H4 (cell line): Measurements from ENCODE around the gene NT5DC3. TPM values are rescaled to one million over a fixed set of nuclear protein-coding genes. Genes with fewer than 3 reads are reported as not detected.
"Not testable (repeated sequence)": the region's sequence is repeated elsewhere in the genome, so short reads cannot be mapped to it uniquely, and the experiment has no call there.

Source experiments
- DNase-seq: peaks from one replicate; pipeline ENCODE4 v3.0.0-alpha.2; 2015; ENCODE audit warnings: low spot score
- total RNA-seq: library from RNA; depleted of rRNA; stranded (reverse); fragments of >200 nt; shearing (Covaris generic); gene quantifications from 2 replicates; pipeline ENCODE4 v1.2.3, GENCODE V29; 2014

NT5DC3 gene
- total RNA-seq, 1 experiment from 2014 or later, result 3.7 TPM

- DNase-seq, result no peak
Measured at GRCh38 chr12:103810111-103810510, 30.9 kb downstream of the NT5DC3 start.

DNA sequence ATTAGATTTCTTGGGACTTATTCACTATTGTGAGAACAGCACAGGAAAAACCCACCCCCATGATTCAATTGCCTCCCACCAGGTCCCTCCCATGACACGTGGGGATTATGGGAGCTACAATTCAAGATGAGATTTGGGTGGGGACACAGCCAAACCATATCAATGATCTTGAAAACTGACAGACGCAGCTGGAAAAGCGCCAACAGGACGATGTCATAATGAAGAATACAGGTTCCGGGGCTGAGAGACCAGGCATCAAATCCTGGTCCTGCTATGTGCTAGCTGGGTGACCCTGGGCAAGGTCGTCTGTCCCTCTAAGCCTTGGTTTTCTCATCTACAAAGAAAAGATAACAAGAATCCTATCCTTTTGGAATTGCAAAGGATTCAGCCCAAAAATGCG, 31.4 kb downstream of the NT5DC3 start:
- not testable (repeated sequence) for DNase-seq

DNA sequence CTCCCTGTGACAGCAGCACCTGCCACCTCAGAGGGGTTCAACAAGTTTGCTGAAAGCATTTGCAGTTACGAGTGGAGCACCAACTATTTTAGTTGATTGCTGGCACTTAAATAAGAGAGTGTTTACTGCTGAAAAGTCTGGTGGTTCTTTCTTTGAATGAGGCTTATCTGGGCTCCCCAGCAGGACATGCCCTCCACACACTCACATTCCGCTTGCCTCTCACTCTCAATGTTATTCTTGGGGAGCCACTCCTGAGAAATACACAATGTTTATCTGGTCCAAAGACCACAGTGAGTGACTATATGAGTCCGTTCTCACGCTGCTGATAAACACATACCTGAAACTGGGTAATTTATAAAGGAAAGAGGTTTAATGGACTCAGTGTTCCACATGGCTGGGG, 31.9 kb downstream of the NT5DC3 start:
- no peak for DNase-seq

DNA sequence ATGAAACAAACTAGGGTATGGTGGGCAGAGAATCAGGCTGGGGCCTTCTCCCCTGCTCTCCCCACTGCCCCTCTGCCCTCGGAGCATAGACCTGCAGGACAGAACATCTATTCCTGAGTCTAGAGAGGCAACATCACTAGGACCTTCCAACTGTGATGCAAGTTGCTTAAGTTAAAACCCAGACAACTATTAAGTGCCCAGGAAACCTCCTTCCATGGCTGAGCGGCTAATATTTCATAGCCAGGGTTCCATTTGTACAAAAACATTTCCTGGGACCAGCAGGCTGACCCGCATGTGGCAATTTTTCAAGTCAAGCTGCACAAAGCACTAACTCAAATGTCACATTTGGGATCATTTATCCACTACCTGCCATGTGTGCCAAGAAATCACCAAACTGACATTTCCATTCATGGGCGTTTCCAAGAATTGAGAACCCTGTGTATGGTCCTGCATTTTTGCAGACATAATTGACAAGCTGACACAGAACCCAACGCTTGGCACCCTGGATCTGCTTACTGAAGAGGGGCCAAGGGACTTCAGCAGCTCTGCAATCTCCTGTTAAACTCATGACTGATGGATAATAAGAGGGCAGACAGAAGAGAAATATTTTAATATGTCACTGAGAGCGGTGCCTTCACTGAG, 32.7 kb downstream of the NT5DC3 start:
- no peak for DNase-seq

DNA sequence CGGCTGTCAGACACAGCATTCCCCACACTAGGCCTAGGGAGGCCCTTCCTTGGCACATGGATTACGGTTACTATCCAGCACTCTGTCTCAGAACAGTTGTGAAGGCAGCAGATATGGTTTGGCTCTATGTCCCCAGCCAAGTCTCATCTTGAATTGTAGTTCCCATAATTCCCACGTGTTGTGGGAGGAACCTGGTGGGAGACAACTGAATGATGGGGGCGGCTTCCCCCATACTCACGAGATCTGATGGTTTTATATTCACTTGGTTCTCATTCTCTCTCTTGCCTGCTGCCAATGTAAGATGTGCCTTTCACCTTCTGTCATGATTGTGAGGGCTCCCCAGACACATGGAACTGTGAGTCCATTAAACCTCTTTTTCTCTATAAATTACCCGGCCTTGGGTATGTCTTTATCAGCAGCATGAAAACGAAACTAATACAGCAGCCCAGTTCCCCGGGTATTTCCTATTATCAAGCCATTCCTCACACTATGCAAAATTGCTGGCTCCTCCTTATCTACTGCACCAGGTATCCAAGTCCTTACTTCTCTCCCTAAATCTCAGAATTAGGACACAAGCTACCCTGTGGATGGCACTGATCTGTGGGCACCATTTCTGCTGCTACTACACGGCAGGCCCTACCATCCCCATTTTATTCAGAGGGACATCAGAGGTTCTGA, 33.3 kb downstream of the NT5DC3 start:
- DNase-seq, result no peak

DNA sequence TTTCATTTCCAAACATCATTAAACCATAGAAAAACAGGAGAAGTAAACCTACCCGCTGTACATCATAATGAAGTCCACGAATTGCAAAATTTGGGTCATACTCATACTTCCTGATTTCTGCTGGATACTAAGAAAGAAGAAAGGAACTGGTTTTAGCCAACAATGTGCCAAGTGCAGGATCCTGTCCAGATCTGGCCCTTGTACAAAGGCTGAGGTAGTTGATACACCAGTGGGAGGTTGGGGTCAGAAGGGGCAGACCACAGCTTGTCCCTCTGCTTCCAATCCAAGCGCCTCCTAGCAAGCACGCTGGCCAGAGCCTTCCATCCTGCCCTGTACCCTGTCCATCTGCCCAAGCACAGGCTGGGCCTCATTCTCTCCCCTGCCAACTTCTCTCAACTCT, 34.2 kb downstream of the NT5DC3 start:
- no peak for DNase-seq

DNA sequence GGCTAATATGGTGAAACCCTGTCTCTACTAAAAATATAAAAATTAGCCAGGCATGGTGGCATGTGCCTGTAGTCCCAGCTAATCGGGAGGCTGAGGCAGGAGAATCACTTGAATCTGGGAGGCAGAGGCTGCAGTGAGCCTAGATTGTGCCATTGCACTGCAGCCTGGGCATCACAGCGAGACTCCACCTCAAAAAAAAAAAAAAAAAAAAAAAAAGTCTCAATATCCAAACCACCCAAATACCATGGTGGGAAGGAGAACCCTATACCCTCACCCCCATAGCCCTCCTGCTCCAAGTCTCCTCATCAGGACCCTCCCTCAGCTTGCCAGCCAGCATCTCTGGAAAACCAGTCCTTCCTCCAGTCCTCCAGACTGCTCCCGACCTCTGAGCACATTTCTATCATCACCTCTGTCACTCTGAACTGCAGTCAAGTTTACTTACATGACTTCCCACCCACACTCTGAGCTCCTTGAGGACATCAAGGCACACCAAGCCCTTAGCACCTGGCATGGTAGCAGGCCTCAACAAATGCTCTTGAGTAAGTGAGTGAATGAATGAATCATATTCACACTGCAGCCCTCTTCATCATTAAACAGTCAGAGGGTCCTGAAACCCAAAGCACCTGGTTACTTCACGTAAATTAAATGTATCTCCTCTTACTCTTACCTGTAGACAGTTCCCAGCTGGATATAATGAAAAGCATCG, 35.2 kb downstream of the NT5DC3 start:
- DNase-seq, result no peak

GRCh38 chr12:103803847-103804246, 37.2 kb downstream of the NT5DC3 start:
- no peak for DNase-seq

GRCh38 chr12:103802586-103802886, 38.5 kb downstream of the NT5DC3 start:
- no peak for DNase-seq

GRCh38 chr12:103801709-103802585, 39.1 kb downstream of the NT5DC3 start:
- DNase-seq, result no peak

DNA sequence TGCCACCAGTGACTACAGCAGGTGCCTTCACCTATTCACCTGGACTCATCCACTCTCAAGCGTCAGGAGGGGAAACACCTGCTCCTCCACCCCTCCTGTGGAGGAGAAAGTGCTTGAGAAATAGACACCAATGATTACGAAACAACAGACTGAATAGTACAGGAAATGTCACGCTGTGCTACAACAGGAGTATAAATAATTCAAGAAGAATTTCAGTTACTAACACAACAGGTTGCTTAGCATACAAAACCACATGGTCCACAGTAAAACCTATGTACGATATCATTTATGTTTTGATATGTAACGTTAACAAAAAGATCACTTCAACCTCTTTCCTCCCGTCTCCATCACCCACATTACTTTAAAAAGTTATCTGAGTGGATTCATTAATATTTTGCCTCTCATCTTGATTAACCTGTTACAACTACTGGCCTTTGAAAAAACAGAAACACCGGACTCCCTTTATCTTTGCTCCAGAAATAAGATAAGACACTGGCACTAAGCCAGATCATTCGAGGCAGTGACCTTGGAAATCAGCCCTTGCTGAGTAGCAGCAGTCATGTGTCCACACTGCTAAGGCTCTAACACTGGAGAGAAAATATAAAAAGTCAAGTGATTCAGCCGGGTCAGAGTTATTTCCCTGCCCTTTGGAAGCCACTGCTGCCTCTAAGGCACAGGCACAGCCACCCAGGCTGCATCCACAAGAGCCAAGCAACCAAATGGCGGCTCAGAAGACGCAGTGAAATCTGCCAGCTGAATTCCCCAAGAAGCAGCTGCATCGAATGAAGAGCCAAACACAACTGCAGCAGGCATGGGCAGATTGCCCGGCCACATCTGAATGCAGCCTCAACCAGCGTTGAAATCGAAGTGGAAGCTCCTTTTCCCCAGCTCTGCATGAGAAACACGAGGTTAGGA, 40.9 kb downstream of the NT5DC3 start:
- peak; percentile 47 for DNase-seq

DNA sequence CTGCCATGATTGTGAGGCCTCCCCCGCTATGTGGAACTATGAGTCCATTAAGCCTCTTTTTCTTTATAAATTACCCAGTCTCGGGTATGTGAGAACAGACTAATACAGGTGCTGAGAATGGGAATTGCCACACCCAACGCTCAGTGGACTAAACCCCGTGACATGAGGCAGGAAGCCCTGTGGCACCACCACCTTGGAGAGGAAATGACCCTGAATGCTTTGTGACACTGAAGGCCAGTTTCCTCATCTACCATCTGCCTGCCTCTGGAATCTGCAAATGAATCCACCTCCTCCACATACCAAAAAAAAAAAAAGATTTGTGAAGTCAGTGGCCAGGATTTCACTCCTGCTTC, 41.6 kb downstream of the NT5DC3 start:
- DNase-seq, result no peak

DNA sequence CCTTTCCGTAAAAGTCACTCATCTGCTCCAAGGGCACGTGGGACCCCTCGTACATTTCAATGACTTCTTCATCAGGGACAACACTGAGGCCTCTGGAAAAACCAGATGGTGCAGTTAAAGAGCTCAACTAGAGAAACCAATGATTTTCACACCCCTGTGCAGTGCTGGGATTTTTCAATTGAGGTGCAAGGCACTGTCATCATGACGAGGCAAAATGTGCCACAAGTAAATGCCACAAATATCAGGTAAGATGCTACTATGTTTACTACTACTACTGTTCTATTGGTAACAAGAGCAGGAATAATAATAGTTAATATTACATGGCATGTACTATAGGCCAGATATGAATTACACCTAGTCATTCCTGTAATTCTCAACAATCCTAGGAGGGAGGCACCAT, 42.4 kb downstream of the NT5DC3 start:
- no peak for DNase-seq

GRCh38 chr12:103794309-103795213, 46.5 kb downstream of the NT5DC3 start:
- no peak for DNase-seq

DNA sequence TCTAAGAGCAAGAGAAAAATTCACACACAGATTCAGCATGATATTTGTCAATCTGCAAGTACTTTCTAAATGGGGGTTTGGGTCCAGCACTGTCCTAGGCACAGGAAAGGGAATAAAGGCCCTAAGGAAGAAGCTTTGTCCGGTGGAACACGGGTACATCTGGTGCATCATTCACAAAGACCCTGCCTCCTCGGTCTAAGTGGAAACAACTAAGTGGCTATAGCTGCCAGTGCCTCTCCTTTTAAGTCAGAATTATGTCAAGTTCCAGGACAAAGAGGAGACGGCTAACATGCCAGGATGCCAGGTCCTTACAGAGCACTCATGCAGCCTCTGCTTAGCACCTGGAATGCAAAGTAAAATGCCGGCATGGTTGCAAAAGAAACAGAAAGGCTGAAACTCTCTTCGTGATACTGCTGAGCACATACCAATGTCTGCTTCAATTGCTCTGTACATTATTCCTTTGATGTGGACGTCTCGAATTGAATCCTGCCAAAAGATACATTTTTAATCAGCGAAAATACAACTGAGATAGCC, 47.5 kb downstream of the NT5DC3 start:
- DNase-seq, result no peak

DNA sequence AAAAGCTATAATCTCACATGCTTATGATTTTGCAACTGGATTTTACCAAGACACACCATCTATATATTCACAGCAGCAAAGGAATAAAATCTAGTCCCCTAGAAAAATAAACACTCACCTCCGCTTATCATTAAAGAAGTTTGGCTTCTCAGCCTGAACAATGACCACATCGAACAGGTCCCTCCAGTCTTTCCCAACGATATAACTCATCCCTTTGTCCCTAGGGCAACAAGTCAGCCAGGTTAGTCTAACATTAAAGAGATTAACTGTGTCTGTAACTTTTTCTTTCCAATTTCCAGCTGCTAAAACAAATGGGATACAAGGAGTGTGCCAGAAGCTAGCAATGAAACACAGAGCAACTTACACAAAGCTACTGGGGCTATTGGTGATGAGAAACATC, 48.0 kb downstream of the NT5DC3 start:
- DNase-seq, result no peak

GRCh38 chr12:103791350-103791920, 49.6 kb downstream of the NT5DC3 start:
- no peak for DNase-seq

DNA sequence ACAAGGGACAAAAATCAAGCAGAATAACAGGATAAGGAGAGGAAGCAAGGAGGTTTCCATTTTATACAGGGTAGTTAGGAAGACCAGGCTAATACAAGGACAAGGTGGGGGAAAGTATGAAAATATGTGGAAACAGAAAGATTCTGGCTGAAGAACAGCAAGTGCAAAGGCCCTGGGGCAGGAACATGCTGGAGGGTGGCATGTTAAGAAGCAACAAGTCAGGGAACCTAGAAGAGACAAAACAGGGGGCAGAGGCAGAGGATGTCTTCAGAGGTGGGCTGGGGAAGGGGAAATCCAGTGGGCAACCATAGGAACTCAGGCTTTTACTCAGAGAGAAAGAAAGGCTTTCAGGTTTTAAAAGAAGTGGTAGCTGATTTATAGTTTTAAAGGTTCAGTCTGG, 54.8 kb downstream of the NT5DC3 start:
- no peak for DNase-seq

DNA sequence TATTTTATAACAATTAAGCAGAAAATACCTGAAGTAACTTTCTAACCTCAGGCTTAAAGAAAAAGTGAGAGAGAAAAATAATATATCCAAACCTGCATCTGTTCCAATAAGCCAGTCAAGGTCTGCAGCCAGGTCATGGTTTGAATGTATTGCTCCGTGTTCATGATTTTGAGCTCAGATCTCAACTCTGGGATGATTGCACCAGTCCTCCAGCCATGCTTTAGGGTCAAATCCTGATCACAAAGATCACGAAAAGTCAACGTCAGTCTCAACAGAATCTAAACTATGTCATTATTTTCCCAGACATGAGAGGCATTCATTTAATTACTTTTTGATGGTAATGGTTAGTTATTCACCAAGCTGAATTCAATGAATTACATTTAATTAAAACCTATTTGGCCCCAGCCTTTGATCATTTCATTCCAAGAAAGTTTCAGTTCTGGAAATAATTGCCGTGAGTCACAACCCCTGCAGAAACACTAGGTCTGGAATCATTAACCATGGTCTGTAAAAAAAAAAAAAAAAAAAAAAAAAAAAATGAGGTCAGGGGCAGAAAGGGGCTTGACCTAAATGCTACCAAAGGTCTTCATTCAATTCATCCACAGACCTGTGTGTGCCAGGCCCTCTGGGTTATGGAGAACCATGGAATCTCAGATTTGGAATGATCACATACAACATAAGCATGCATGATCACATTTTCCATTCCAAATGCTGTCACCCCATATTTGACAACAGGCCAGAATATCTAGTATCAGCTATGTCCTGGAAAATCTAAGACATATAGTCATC, 55.6 kb downstream of the NT5DC3 start:
- no peak for DNase-seq
